Activated CD8-positive, alpha-beta memory T cell treated with anti-CD3 and anti-CD28 coated beads, Interleukin-2, amount 50 U/mL, for 4 hours (primary cell): ENCODE results near the gene PMP22.

Experiments used
- DNase-seq: peaks from one replicate; pipeline ENCODE4 v3.0.0-alpha.2; 2020

Gene PMP22

DNA sequence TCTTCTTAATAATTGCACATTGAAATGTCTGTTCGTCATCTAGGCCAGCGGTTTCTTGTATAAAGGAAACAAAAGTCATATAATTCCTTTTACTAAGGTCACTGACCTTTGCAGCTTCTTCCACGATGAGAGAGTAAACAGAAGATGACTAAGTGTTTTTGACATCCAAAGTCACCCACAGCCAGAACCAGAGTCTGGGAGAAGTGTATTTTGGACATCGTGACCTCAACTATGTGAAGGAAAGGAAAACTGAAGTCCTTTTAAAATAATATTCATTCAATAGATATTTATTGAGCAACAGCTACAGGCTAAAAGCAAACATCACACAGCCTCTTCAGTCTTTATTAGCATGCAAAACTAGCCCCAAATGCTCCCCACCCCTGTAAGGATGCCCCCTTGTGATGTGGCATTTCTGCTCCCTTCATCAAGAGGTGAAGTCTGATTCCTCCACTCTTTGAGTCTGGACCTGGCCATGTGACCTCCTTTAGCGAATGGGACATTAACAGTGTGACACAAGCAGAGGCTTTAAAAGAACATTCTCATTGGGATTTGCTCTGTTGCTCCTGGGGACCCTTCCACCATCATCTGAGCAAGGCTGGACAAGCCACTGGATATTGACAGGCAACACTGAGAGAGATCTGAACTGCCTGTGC lies 8.1 kb upstream of the PMP22 start:
- no peak for DNase-seq

DNA sequence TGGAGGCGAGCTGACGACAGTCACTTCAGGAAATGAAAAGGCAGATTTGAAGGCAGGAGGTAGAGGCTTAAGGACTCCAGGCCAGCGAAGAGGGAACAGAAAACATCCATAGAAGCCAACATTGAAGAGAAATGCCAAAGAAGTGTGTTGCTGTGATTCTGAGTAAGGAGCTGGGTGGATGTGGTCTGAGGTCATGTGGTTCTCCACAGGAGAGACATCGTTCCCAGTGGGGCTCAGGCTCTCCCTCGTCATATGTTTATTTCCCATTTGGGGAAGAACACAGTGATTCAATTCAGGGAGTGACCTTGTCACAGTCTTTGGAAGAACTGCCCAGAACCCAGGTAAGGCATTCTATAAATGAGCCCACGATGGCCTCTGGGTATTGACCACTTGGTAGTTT lies 6.6 kb upstream of the PMP22 start:
- no peak for DNase-seq

DNA sequence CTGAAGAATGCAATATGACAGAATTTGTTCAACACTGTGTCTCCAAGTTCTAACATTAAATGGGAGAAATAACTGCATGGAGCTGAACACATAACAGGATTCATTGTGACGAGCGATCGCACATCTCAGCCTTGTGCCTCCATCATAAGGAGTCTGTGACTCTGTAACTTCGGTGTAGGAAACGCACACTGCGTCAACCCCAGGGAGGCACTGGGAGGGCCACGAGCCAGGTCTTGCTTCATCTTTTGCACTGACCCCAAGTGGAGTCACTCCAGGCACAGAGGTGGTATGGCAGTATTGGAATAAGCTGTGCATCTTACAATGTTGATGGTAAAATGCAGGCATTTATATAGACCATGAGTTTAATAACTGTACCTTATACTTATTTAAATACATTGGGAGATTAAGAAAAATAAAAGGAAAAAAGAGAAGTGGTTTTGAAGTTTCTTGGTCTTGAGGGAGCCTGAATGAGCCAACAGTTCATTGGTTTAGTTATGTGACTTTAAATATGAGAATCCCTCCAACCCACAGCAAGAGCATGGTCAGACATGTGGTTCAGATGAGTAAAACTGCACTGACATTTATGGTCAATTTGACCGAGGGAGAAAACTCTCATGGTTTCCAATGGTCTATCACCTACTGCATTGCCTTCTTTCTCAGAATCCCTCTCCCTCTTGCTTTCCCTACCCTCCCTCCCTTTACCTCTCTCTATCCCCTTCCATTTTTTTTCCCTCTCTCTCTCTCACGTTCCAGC lies 5.7 kb upstream of the PMP22 start:
- no peak for DNase-seq

DNA sequence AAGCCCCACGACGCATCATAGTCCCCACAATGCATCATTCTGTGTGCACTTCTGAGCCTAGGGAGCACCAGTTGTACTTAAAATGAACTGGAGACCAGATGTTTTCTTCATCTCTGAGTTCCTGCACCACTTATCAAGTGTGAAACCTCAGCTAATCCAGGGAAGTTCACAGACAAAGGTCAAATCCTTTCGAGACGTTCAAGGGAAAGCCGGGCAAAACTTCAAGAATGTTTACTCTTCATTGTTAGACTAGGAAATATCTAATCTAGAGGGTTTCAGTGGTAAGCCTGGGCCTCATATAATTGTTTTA lies 4.6 kb upstream of the PMP22 start:
- no peak for DNase-seq

DNA sequence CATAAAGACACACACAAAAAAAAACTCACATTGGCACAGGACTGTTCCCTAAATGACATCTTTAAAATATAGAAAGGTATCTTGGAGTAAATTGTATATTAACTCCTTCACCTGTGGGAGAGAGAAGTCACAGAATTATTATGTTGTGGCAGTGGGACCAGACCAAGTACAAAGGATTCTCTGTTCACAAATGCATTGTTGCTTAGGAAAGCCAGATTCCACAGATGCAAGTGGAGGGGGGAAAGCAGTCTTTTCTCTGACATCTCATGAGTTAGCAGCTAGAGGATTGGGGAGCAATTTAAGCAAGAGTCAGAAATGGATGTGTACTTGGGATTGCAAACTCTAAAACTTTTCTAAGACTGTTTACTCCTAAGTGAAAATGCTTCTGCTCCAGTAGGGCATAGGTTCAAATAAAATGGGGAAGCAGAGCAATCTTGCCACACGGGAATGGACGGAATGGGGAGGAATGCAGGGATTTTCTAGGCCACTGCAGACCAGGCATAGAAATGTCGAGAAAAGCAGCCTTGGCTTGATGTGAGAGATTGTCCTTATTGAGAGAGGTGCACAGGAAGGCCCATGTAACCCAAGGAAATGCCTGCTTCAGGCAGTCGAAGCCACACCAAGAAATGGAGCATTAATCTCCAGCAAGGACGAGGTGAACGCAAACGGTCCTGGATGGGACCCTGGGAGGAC lies 4.1 kb upstream of the PMP22 start:
- DNase-seq = no peak

DNA sequence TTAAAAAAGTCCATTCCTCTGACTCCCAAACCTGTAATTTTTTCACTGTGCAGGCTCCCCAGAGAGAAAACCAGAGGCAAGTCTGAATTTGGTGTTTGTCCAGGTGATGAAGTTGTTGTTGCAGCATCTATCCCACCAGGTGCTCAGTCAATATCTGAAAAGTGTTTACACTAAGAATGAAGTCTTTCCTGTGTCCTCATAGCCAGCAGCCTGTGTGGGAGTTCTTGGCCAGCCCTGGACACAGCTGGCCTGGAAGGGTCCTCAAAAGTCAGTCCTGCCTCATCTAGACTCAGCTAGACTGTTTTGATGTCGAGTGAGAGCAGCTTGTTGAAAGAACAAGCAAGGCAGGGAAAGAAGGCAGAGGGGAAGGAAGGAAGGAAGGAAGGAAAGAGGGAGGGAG lies 3.3 kb upstream of the PMP22 start:
- DNase-seq = no peak

DNA sequence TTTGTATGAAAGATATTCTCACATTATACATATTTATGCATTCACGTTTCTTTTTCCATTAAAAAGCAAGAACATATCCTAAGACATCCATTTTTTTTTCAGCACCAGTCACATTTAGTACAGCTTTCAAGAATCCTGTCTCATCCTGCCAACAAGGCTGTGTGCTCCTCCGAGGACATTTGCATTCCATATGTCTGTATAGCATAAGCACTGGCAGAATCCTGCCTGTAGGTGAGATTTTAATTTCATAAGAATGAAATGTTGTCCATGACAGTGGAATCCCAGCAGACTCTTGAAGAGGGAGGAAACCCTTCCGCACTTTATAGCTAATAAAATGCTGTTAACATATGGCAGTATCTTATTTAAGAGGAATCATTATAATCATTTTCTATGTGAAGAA lies 2.9 kb upstream of the PMP22 start:
- no peak for DNase-seq

DNA sequence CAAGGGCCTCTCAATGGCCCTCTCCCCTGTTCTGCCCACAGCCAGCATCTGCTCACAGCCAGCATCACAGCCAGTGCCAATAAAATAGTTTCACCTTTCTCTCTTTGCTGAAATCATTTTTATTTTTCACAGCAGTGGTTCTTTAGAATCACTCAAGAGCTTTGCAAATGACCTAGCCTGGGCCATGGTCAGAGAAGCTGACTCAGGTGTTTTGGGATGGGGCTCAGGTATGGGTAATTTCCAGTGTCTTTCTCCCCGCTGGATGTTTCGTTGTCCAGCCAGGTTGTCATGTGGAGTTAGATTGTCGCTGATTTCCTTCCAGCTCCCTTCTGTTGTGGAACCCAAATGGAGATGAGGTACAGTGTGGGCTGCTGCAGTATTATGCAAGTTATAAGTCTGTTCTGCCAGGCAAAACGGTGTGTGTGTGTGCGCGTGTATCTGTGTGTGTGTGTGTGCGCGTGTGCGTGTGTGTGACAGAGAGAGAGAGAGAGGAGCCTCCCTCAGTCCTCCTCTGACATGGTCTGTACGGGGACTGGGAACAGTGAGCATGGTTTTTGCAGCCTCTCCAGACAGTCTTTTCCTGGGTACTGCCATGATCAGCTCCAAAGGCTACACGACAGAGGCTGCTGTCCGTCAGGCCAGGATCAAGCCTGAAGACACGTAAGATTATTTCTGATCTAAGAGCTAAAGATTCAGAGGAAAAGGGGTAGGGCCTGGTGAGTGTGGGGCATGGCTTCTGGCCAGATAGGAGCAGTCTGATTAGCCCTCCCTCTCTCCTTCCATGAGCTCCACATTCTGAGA lies 1.4 kb upstream of the PMP22 start:
- no peak for DNase-seq

DNA sequence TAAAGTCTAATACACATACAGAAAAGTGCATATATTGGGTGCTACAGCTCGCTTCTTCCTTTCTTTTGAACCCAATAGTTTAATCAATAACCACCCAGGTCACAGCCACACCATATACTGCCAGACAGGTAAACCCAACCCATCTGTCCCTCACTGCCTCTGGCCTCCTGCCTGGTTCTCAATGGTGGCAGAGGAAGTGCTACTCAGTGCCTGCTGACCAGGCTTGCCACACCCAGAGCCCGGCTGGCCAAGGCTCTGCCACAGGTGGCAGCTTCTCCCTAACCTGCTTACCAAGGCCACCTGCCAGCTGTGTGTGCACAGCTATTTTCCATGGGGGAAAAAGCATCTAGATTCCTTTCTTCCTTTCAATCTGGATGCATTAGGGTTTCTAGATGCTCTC lies 584 bp downstream of the PMP22 start:
- no peak for DNase-seq

DNA sequence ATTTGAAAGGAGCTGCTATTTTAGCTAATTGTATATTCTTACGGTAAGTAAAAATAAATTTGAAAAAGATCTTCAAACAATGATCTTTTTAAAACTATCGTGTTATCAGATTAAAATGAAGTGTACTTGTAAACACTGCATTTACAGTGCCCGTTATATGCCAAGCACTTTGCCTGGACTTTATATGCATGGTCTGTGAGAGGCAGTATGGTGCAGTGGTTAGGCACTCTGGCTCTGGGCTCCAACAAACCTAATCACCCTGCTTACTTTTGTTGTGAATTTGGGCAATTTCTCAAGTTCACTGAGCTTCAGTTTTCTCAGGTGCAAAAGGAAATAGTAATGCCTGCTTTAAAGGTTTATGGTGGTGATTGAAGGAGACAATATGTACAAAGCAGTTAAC lies 1.4 kb downstream of the PMP22 start:
- DNase-seq = no peak

DNA sequence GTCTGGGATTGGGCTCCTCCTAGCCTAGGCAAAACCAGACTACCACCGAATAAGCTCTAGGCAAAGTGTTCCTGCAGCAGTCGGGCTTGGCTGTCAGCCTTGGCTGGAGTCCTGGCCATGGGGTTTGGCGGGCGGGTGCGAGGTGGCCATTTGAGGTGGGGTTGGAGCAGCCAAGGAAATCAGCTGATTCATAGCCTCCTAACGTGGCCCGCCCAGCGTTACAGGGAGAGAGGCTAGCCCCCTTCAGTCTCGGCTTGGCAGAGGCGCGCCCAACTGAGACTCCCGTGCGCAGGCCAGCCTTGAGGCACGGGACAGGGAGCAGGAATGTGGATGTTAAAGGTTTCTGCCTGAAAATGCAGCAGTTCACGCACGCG lies 1.9 kb downstream of the PMP22 start:
- no peak for DNase-seq

DNA sequence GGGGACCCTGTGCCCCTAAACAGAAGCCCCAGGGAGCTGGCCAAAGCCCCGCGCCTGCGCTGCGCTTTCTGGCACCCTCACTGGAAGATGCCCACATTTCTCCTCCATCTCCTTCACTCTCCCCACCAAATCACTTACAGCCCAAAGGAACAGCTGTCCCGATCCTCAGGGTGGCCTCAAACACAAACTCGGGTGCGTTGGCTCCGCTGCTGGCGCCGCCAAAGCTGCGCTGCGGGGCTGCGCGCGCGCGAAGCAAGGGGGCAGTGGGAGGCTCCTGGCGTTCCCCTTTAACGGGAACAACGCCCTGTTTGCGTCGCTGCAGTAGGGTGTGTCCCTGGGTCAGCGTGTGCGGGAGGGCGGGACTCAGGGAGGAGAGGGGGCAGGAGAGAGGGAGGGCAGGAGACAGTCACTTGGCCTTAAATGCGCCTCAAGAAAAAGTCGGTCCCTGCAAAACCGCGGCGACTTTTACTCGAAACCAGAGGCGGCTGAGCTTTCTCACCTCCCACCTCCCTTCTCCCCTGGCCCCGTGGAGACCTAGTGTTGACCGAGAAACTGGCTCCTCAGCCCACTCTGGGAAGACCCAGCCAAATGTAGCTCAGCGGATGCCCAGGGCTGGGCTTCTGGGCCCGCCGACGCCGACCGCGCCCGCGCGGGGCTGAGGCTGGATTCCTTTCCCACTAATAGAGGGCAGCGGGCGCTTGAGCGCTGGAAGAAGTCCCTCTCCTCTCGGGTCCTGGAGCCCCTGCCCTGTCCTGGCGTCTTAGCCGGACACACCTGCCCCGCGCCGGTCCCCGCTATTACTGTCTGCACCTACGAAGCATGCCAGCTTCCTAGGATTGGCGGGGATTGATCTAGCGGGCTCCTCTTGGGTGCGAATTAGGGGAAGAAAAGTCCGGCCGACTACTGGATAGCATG lies 2.6 kb downstream of the PMP22 start:
- DNase-seq = no peak

DNA sequence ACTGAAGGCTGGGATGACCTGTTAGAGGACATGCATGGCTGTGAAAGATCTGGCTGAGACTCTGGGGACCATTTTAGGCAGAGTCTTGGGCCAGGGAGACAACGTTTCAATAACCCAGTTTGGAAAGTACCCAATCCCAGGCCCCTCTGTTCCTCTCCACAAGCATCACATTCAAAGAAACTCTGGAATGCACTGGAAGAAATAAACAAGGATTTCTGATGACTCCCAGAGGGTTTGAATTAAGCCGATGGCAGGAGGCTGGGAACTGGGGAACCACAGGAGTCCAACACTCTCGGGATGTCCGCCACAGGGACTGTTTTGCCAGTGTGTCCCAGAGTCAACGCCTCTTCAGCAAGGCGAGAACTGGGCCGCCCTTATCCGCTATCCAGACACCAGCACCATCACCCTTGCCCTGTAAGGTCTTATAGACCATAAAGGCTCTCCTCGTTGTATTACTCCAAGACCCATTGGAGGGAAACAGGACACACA lies 3.3 kb downstream of the PMP22 start:
- no peak for DNase-seq

DNA sequence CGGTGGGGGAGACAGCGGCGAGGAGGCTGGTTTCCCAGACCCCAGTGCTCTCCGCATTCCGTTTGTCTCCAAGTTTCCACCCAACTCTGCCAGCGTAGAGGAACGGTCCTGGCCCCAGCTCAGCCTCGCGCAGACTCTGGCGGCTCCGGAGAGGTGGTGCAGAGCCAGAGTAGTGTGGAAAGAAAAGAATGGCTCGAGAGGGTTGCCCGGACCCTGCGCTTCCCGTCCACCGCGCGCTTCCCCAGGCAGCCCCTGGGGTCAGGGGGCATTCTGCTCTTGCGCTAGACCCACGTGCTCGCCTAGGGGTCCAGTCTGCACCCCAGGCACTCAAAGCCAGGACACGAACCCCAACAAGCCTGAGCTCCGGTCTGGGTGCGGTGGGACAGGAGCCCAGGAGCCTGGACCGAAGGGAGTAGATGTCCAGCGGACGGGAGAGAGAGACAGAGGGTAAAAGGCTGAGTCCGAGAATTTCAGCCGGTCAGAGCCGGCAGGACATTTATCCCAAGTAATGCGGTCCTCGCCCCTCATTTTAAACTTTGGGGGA lies 3.8 kb downstream of the PMP22 start:
- no peak for DNase-seq

DNA sequence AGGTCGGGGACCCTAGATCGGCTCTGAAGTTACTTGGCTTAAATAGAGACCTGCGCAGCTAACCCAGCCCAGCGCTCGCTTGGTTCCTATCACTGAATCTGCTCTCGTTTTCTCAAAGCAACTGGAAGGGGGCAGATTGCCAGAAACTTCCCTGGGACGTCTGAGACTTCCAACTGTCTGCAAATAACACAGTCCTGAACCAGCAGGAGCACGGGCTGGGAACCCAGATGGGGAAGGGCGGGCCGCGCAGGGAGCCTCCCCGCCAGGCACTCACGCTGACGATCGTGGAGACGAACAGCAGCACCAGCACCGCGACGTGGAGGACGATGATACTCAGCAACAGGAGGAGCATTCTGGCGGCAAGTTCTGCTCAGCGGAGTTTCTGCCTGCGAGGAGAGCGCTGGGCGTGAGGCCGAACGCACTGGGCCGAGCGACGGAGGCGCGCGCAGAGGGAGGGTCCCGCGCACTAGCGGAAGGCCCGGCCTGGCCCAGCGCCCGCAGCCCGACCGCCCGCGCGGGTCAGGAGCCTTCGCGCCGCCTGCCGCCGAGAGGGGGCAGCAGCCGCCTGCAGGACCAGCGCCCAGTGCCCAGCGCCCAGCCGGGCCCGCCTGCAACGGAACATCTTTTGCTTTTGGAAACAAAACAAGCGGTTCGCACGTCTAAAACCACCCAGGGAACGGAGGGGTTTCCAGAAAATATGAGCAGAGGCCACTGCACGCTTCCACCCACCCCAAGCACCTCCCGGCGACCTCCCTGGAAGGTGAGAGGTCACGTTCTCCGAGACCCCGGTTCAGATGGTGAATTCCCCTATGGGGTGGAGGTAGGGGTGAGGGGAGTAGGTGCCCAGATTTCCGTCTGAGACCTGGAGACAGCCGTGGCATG lies 4.5 kb downstream of the PMP22 start:
- DNase-seq = peak; percentile 43

DNA sequence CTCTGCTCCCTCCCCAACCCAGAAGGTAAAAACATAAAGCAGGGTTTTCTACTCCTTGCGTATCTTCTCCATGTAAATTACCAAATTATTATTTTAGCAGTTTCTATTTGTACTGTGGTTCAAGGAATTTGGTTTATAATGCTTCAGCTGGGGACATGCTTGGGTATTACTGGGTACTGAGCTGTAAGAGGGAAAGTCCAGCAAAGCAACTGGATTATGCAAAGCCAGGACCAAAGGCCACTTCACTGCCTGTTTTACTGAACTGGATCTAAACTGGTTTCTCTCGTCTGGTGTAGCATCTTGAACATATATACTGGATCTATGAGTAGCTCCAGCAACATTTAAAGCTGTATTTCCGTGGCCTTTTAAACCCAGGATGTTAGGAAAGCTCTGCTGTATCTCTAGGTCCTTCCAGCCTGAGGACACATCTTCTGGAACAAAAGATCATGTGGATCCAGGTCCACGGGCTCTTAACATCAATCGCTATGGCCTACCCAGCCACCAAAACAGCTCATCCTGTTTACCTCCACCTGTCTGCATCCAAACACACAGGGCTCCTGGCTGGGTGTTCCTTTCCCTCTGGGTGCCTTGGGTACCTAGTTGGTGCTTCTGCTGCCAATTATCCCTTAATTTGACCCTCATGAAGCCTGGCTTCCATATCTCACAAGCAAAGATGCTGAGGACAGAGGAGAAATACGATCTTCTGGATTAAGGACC lies 7.2 kb downstream of the PMP22 start:
- no peak for DNase-seq

DNA sequence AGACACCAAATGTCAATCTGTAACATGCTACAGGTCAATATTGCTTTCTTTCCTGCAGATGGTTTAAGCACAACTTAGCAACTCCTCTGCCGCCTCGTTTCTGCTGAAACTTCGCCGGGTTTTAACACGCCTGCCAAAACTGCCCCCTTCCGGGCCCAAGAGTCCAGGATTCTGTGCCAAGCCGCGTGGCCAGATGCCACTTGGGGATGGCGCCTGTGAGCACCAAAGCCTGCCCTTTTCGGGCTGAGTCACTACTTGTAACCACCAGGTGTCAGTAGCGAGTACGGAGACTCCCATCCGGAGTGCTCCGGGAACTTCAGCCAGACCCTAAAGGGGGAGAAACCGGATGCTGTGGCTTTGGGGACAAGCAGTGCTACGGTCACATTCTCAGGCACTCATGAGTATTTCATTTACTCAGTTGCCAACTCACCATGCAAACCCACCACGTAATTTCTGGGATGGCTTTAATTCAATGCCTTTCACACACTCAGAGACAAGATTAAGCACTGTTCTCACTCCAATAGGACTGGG lies 7.8 kb downstream of the PMP22 start:
- peak; percentile 43 for DNase-seq

DNA sequence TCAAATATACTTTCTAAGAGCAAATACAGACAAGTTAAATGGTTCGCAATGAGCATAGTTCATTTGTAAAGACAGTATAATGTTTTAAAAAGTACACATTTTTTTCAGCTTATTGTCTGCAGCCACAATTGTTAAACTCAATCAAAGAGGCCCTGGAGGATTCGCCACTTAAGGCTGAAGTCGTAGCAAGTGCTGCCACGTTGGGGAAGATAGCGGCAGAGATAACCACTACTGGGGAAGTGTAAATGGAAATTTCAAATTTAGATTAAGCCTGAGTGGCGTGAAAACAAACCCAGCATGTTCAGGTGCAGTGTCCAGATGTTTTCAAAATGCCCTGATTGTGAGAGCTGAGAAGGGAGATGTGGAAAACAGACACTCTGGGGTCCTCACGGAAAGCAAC lies 8.4 kb downstream of the PMP22 start:
- DNase-seq = no peak

DNA sequence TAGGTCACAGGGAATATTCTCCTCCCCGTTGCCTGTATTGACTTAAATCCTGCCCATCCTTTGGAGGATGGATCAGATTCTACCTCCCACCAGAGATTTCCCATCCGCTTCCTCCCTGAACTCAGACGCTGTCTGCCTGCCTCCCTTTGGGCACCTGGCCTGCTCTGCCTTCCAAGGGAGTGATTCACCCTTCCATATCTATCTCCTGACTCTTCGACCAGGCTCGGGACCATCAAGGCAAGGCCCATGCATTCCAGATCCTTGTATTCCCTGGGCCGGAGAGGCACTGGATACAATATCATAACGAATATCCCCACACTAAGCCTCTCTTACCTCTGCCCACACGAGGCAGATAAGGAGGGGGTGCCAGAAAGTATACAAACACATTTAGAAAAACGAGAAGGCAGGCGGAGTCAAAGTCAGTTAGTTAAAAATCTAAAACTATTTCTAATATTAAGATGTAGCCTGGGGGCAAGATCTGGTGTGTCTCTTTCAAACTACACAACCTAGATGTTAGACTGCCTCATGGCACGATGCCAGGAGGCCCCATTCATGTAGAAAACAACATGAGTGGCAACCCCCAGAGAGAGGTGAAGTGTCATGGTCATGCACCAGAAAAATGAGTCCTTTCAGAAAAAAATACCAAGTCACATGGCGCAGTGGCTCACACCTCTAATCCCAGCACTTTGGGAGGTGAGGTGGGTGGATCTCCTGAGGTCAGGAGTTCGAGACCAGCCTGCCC lies 9.2 kb downstream of the PMP22 start:
- DNase-seq = no peak
